ENCODE measurements around the gene COMMD1. TPM values are rescaled to one million over a fixed set of nuclear protein-coding genes. Genes with fewer than 3 reads are reported as not detected.
A peak's percentile ranks its signal among the peaks of the same experiment; 100 is the strongest.
"Not testable (repeated sequence)": the region's sequence is repeated elsewhere in the genome, so short reads cannot be mapped to it uniquely, and the experiment has no call there.

COMMD1 gene
- total RNA-seq, 1 donor from 2014 or later: 57.9 TPM

DNA sequence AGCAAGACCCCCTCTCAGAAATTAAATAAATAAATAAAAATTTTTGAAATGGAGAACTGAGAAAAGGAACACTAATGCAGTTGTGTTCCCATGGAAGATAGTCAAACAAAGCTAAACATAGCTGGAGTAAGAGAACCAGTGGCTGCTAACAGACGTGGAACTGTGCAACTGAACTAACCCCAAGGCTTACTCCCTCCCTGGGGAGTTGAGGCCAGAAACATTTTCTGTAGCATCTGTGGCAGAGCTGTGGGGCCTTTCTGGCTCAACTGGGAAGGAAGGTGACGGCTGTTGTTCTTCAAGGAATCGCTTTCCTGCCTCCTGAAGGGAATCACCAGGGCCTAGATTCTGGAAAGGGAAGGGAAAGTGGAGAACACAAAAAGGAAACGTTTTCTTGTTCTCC, 236.6 kb downstream of the COMMD1 start:
- no peak overlapping the region for H3K9ac ChIP-seq (ENCODE audit: low read depth in 1 of 3, low read length in 3 of 3)
- H3K27ac ChIP-seq (ENCODE audit: low read depth, low read length): no peak overlapping the region
- H3K27me3 ChIP-seq (ENCODE audit: control insufficient read depth in 3 of 3, insufficient read depth in 3 of 3, low read length in 3 of 3): no peaks in the 10 kb centered on the region
- no peaks in the 10 kb centered on the region for H3K36me3 ChIP-seq (ENCODE audit: control insufficient read depth in 3 of 3, insufficient read depth in 3 of 3, low read length in 3 of 3)
- H3K4me1 ChIP-seq (ENCODE audit: control insufficient read depth in 3 of 3, insufficient read depth in 3 of 3, low read length in 3 of 3): no peaks in the 10 kb centered on the region
- no peak overlapping the region for H3K4me3 ChIP-seq (ENCODE audit: low read length in 3 of 3)
- H3K9me3 ChIP-seq (ENCODE audit: control insufficient read depth in 3 of 3, low read length in 3 of 3): no peaks in the 10 kb centered on the region

- Histone ChIP-seq H3K36me3 (ENCODE audit: control insufficient read depth in 3 of 3, insufficient read depth in 3 of 3, low read length in 3 of 3) (no peaks in the 10 kb centered on the region), H3K9ac (ENCODE audit: low read depth in 1 of 3, low read length in 3 of 3) (no peak overlapping the region), H3K9me3 (ENCODE audit: control insufficient read depth in 3 of 3, low read length in 3 of 3) (no peaks in the 10 kb centered on the region), H3K27ac (ENCODE audit: low read depth, low read length) (no peak overlapping the region), H3K27me3 (ENCODE audit: control insufficient read depth in 3 of 3, insufficient read depth in 3 of 3, low read length in 3 of 3) (no peaks in the 10 kb centered on the region), H3K4me1 (ENCODE audit: control insufficient read depth in 3 of 3, insufficient read depth in 3 of 3, low read length in 3 of 3) (no peaks in the 10 kb centered on the region), H3K4me3 (ENCODE audit: low read length in 3 of 3) (no peak overlapping the region)
Observed at GRCh38 chr2:62143696-62144095, 238.2 kb downstream of the COMMD1 start.

DNA sequence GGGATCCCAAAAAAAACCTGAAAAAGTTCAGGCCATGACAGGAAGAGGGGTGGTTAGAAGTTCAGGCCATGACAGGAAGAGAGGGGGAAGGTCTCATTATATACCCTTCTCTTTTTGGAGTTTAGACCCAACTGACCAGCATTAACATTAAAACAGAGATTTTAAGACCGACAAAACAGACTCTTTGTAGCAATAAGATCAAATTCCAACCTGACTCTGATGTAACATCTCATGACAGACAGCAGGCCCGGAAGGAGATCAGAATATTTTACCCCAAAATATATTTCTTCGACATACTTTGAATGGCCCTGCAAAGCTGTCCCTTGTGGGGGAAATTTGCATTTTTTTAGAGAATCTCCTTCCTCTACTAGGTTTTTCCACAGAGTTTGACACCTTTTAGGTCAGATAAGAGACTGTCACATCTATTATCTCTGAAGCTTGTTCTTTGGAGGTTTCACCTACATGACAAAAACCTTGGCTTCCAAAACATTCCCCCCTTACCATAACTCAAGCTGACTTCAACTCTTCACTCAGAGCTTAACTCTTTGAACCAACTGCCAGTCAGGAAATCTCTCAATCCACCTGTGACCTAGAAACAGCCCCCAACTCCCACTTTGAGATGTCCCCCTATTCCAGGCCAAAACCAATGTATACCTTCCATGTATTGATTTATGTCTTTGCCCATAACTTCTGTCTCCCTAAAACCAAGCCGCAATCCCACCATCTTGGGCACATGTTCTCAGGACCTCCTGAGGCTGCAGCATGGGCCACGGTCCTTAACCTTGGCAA, 239.4 kb downstream of the COMMD1 start:
- H3K4me3 ChIP-seq (ENCODE audit: low read length in 3 of 3): no peak overlapping the region

DNA sequence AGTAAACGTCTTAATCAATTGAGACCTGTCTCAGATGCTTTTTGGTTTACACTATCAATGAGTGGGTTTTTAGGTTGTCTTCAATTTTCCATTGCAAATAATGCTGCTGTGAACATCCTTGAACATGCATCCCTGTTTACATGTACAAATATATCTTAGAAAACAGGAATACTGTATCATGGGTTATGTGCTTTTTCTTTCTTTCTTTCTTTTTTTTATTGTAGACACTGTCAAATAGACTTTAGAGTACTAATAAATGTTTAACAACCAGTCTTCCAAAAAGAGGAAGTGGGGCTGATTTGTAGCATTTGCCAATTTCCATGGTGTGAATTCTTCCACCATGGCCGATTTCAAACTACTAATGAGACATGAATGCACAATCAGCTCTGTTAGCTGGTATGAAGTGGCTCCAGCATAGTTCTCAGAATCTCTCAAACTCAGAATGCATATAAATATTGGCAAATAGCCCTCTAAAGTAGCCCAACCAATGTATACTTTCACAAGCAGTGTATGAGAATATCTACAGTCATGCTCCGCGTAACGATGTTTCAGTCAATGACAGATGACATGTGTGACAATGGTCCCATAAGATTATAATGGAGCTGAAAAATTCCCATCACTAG, 240.1 kb downstream of the COMMD1 start:
- Histone ChIP-seq H3K27me3 (ENCODE audit: control insufficient read depth in 3 of 3, insufficient read depth in 3 of 3, low read length in 3 of 3) (no peaks in the 10 kb centered on the region), H3K9ac (ENCODE audit: low read depth in 1 of 3, low read length in 3 of 3) (no peak overlapping the region), H3K4me1 (ENCODE audit: control insufficient read depth in 3 of 3, insufficient read depth in 3 of 3, low read length in 3 of 3) (peaks cover 0 to under 1% (median 0%) of the 10 kb centered on the region in 3 donors), H3K27ac (ENCODE audit: low read depth, low read length) (no peak overlapping the region), H3K9me3 (ENCODE audit: control insufficient read depth in 3 of 3, low read length in 3 of 3) (no peaks in the 10 kb centered on the region), H3K36me3 (ENCODE audit: control insufficient read depth in 3 of 3, insufficient read depth in 3 of 3, low read length in 3 of 3) (no peaks in the 10 kb centered on the region), H3K4me3 (ENCODE audit: low read length in 3 of 3) (no peak overlapping the region)

More for the DNA sequence above, 239.4 kb downstream of the COMMD1 start:
- H3K9me3 ChIP-seq (ENCODE audit: control insufficient read depth in 3 of 3, low read length in 3 of 3): no peaks in the 10 kb centered on the region
- no peak overlapping the region for H3K27ac ChIP-seq (ENCODE audit: low read depth, low read length)
- no peaks in the 10 kb centered on the region for H3K4me1 ChIP-seq (ENCODE audit: control insufficient read depth in 3 of 3, insufficient read depth in 3 of 3, low read length in 3 of 3)
- no peaks in the 10 kb centered on the region for H3K27me3 ChIP-seq (ENCODE audit: control insufficient read depth in 3 of 3, insufficient read depth in 3 of 3, low read length in 3 of 3)
- no peak overlapping the region for H3K9ac ChIP-seq (ENCODE audit: low read depth in 1 of 3, low read length in 3 of 3)
- H3K36me3 ChIP-seq (ENCODE audit: control insufficient read depth in 3 of 3, insufficient read depth in 3 of 3, low read length in 3 of 3): no peaks in the 10 kb centered on the region

DNA sequence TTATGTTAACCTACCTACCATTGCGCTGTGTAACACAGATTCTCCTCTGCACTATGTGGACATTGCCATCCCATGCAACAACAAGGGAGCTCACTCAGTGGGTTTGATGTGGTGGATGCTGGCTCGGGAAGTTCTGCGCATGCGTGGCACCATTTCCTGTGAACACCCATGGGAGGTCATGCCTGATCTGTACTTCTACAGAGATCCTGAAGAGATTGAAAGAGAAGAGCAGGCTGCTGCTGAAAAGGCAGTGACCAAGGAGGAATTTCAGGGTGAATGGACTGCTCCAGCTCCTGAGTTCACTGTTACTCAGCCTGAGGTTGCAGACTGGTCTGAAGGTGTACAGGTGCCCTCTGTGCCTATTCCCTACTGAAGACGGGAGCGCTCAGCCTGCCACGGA, 241.3 kb downstream of the COMMD1 start:
- not testable (repeated sequence) for H3K4me3 ChIP-seq (ENCODE audit: low read length in 3 of 3); H3K36me3 ChIP-seq (ENCODE audit: control insufficient read depth in 3 of 3, insufficient read depth in 3 of 3, low read length in 3 of 3); H3K27ac ChIP-seq (ENCODE audit: low read depth, low read length); H3K27me3 ChIP-seq (ENCODE audit: control insufficient read depth in 3 of 3, insufficient read depth in 3 of 3, low read length in 3 of 3); H3K9me3 ChIP-seq (ENCODE audit: control insufficient read depth in 3 of 3, low read length in 3 of 3); H3K4me1 ChIP-seq (ENCODE audit: control insufficient read depth in 3 of 3, insufficient read depth in 3 of 3, low read length in 3 of 3); H3K9ac ChIP-seq (ENCODE audit: low read depth in 1 of 3, low read length in 3 of 3)

- no peaks in the 10 kb centered on the region for H3K36me3 ChIP-seq (ENCODE audit: control insufficient read depth in 3 of 3, insufficient read depth in 3 of 3, low read length in 3 of 3)
- H3K9me3 ChIP-seq (ENCODE audit: control insufficient read depth in 3 of 3, low read length in 3 of 3): no peaks in the 10 kb centered on the region
- H3K9ac ChIP-seq (ENCODE audit: low read depth in 1 of 3, low read length in 3 of 3): no peak overlapping the region
- no peak overlapping the region for H3K4me3 ChIP-seq (ENCODE audit: low read length in 3 of 3)
- H3K27me3 ChIP-seq (ENCODE audit: control insufficient read depth in 3 of 3, insufficient read depth in 3 of 3, low read length in 3 of 3): no peaks in the 10 kb centered on the region
- peaks cover 6 to 11% (median 11%) of the 10 kb centered on the region in 3 donors for H3K4me1 ChIP-seq (ENCODE audit: control insufficient read depth in 3 of 3, insufficient read depth in 3 of 3, low read length in 3 of 3)
- H3K27ac ChIP-seq (ENCODE audit: low read depth, low read length): no peak overlapping the region
Observed at GRCh38 chr2:62147610-62148301, 242.3 kb downstream of the COMMD1 start.

DNA sequence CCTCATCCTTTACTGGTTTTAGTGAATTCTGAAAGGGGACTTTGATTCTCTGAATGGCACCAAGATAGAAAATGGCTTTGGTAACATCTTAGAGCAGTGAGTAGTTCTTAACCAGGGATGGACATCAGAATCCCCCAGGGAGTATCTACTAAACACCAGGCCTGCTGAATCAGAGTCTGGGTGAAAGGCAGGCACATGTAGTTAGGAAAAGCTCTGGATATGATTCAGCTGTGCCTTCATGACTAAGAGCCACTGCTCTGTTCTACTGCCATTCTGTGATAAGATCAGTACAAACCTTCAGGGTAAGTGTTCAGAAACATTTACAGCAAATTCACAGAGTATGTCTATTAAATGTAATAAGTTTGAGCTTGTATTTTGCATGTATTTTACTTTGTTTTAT, 244.2 kb downstream of the COMMD1 start:
- Histone ChIP-seq H3K27me3 (ENCODE audit: control insufficient read depth in 3 of 3, insufficient read depth in 3 of 3, low read length in 3 of 3) (no peaks in the 10 kb centered on the region), H3K4me3 (ENCODE audit: low read length in 3 of 3) (no peak overlapping the region), H3K4me1 (ENCODE audit: control insufficient read depth in 3 of 3, insufficient read depth in 3 of 3, low read length in 3 of 3) (peaks cover 6 to 11% (median 11%) of the 10 kb centered on the region in 3 donors), H3K9ac (ENCODE audit: low read depth in 1 of 3, low read length in 3 of 3) (no peak overlapping the region), H3K36me3 (ENCODE audit: control insufficient read depth in 3 of 3, insufficient read depth in 3 of 3, low read length in 3 of 3) (no peaks in the 10 kb centered on the region), H3K27ac (ENCODE audit: low read depth, low read length) (no peak overlapping the region), H3K9me3 (ENCODE audit: control insufficient read depth in 3 of 3, low read length in 3 of 3) (no peaks in the 10 kb centered on the region)

DNA sequence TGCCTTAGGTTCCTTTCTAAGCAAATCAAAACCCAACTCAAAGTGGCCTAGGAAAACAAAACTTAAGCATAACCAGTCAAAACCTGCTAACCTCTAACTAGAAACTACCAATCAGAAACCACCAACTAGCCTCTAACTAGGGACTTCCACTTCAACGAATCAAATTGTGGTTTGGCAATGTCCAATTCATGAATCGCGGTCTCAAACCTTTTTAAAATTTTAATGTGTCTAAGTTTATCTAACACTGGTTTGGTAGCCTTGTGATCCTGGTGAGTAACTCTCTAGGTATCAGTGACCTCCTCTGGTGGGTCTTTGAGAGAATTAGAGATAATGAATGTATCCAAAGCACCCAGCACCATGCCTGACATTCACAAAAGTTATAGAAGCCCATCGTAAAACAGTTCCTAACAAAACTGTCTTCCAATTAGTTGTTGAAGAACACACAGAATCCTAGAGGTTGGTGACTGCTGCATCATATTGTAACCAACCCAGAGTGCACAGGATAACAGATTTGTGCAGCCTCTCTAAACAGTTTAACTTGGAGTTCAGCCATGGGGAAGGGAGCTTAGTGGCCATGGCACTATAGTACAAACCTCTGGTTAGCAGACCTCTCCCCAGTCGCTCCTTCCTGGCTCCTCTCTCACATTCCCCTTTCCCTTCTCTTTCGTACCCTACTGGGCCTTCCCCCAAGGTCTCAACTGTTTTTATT, 245.3 kb downstream of the COMMD1 start:
- H3K9me3 ChIP-seq (ENCODE audit: control insufficient read depth in 3 of 3, low read length in 3 of 3): peaks cover 0 to 3% (median 0%) of the 10 kb centered on the region in 3 donors
- no peaks in the 10 kb centered on the region for H3K36me3 ChIP-seq (ENCODE audit: control insufficient read depth in 3 of 3, insufficient read depth in 3 of 3, low read length in 3 of 3)
- H3K9ac ChIP-seq (ENCODE audit: low read depth in 1 of 3, low read length in 3 of 3): peak overlapping the region in 1 of 3 donors; percentile 0
- H3K4me3 ChIP-seq (ENCODE audit: low read length in 3 of 3): peak overlapping the region in 1 of 3 donors; percentile 1
- H3K4me1 ChIP-seq (ENCODE audit: control insufficient read depth in 3 of 3, insufficient read depth in 3 of 3, low read length in 3 of 3): peaks cover 6 to 11% (median 11%) of the 10 kb centered on the region in 3 donors
- peak overlapping the region; percentile 57 for H3K27ac ChIP-seq (ENCODE audit: low read depth, low read length)
- H3K27me3 ChIP-seq (ENCODE audit: control insufficient read depth in 3 of 3, insufficient read depth in 3 of 3, low read length in 3 of 3): no peaks in the 10 kb centered on the region

- Histone ChIP-seq H3K4me3 (ENCODE audit: low read length in 3 of 3) (peak overlapping the region in 1 of 3 donors; percentile 1), H3K4me1 (ENCODE audit: control insufficient read depth in 3 of 3, insufficient read depth in 3 of 3, low read length in 3 of 3) (peaks cover 6 to 11% (median 11%) of the 10 kb centered on the region in 3 donors), H3K36me3 (ENCODE audit: control insufficient read depth in 3 of 3, insufficient read depth in 3 of 3, low read length in 3 of 3) (no peaks in the 10 kb centered on the region), H3K9me3 (ENCODE audit: control insufficient read depth in 3 of 3, low read length in 3 of 3) (peaks cover 0 to 3% (median 0%) of the 10 kb centered on the region in 3 donors), H3K27me3 (ENCODE audit: control insufficient read depth in 3 of 3, insufficient read depth in 3 of 3, low read length in 3 of 3) (no peaks in the 10 kb centered on the region), H3K27ac (ENCODE audit: low read depth, low read length) (peak overlapping the region; percentile 57), H3K9ac (ENCODE audit: low read depth in 1 of 3, low read length in 3 of 3) (peak overlapping the region; percentile 0 to 61 (median 16))
Observed at GRCh38 chr2:62151306-62151638, 245.8 kb downstream of the COMMD1 start.

All from skeletal muscle tissue (tissue), 4 donors.